GM11168 (cell line): ENCODE data around the gene APCDD1.
"Not testable (repeated sequence)": the region's sequence is repeated elsewhere in the genome, so short reads cannot be mapped to it uniquely, and the experiment has no call there.

Source experiments
- in situ Hi-C: fragments of 300-500 bp; cut with MboI; formaldehyde crosslinking; loops from one replicate; pipeline ENCODE4 v1.12.0; 2022; ENCODE audit warnings: low sequenced_read_pairs; ENCODE audit not compliant: unreplicated experiment

Gene APCDD1

GRCh38 chr18:10485475-10485874 lies 31.0 kb downstream of the APCDD1 start:
- in situ Hi-C loops = no loop called here

- in situ Hi-C loops = no loop called here
These were observed 31.9 kb downstream of the APCDD1 start for GRCh38 chr18:10486362-10486761.

- in situ Hi-C loops = no loop called here
These were observed 32.7 kb downstream of the APCDD1 start for GRCh38 chr18:10487154-10487553.

DNA sequence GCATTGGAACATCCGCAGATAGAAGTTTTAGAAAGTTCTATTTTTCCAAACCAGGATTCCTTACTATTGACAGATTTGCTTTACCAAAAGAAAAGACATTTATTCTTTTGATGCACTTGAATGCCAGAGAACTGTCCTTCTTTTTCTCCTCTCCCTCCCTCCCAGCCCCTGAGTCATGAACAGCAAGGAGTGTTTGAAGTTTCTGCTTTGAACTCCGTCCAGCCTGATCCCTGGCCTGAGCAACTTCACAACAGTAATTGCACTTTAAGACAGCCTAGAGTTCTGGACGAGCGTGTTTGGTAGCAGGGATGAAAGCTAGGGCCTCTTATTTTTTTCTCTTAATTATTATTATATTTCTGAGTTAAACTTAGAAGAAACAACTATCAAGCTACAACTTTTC lies 33.6 kb downstream of the APCDD1 start:
- in situ Hi-C loops = no loop called here

GRCh38 chr18:10490401-10491165 lies 36.1 kb downstream of the APCDD1 start:
- in situ Hi-C loops = no loop called here

DNA sequence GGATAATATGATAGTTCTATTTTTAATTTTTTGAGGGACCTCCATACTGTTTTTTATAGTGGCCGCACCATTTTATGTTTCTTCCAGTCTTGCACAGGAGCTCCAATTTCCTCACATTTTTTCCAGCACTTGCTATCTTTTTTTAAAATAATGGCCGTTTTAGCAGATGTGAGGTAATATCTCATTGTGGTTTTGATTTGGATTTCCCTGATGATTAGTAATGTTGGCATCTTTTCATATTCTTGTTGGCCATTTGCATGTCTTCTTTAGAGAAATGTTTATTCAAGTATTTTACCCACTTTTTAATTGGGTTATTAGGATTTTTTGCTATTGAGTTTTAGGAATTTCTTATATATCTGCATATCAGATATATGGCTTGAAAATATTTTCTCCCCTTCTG lies 41.5 kb downstream of the APCDD1 start:
- in situ Hi-C loops = no loop called here

GRCh38 chr18:10497206-10497749 lies 42.8 kb downstream of the APCDD1 start:
- in situ Hi-C loops = no loop called here

- in situ Hi-C loops = no loop called here
These were observed 44.8 kb downstream of the APCDD1 start for GRCh38 chr18:10499230-10499629.

GRCh38 chr18:10500038-10500437 lies 45.6 kb downstream of the APCDD1 start:
- in situ Hi-C loops = no loop called here

- in situ Hi-C loops = no loop called here
These were observed 50.3 kb downstream of the APCDD1 start for GRCh38 chr18:10504723-10505122.

- in situ Hi-C loops = not testable (repeated sequence)
These were observed 51.5 kb downstream of the APCDD1 start for GRCh38 chr18:10505892-10506291.

DNA sequence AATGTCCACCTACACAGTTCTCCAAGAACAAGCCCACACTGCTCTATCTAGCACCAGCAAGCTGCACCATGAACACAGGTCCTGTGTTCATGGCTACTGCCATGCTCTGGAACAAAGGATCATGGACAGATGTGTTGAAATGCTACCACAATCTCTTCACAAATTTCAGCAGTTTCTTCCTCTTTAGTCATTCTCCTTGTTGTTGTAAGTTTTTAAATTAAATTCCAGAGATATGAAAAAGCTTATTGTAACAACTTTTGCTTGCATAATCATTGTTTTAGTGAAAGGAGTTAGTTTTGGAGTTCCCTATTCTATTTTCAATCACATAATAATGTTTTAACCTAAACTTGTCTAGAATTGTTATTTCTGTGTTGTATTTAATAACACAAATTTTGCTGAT lies 54.2 kb downstream of the APCDD1 start:
- in situ Hi-C loops = no loop called here

DNA sequence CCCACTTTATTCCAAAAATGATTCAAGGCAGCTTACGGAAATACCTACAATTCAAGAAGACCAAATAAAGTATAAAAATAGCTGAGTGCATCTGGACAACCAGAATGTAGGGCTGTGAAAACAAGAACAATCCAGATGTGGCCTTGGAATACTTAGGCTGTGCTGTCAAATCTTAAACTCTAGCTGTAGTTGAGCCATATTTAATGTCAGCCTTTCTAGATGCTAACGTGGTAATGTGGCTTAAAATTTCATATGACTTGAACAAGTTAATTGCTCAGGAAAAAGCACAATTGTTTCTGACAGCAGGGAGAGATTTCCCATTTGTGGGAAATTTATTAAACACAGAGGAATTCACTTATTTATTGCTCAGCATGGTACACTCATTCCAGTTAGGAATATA lies 56.8 kb downstream of the APCDD1 start:
- in situ Hi-C loops = no loop called here

GRCh38 chr18:10514082-10514481 lies 59.6 kb downstream of the APCDD1 start:
- in situ Hi-C loops = no loop called here

DNA sequence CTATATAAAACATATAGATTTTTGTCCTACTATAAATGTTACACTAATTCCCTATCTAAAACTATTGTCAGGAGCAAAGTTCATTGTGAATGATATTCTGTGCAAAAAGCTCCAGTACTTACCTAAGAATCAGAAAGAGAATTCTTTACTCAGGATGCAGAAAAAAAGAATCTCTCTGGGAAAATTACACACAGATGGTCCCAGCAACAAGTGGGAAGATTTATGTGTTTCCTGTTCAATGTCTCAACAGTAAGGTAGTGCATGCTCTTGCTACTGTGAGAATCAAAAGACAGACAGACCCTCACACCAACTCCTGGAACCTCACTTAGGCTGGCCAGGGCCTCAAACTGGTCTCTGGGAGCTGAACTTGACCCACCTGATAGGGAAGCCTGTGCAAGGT lies 60.2 kb downstream of the APCDD1 start:
- in situ Hi-C loops = no loop called here

GRCh38 chr18:10515456-10515855 lies 61.0 kb downstream of the APCDD1 start:
- in situ Hi-C loops = no loop called here

DNA sequence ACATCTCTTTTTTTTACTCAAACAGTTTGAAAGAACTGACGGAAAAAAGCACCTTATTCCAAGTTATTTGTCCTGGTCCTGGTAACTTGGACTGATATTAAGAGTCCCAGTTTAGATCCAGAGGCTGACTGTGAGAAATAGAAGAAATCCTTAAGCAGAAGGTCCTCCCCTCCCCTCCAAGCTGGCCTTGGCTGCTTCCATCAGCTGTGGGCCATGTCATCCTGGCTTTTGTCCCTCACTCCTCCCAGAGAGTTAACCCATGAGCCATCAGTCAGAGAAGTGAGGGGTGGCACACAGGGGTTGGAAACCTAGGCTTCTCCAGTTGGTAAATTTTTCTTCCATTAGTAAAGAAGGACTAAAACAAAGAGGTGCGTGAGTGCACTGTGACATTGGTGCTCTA lies 61.6 kb downstream of the APCDD1 start:
- in situ Hi-C loops = no loop called here

- in situ Hi-C loops = no loop called here
These were observed 64.3 kb downstream of the APCDD1 start for GRCh38 chr18:10518595-10519255.

DNA sequence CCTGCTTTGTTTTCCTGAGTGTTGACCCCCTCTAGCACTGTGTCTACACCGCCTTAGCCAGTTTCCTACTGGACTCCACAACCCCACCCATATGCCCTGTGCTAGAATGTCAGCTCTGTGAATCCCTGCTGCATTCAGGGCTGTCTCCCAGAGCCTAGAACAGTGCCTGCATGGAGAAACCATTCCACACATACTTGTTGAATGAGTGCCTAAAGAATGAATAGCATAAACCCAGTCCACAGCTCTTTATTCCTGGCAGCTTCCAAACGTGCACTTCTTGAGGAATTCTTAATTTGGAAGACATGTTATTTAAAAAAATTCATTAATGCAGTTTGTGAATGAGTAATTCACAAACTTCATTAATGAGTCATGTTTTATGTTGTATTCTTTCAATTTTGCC lies 64.9 kb downstream of the APCDD1 start:
- in situ Hi-C loops = no loop called here

DNA sequence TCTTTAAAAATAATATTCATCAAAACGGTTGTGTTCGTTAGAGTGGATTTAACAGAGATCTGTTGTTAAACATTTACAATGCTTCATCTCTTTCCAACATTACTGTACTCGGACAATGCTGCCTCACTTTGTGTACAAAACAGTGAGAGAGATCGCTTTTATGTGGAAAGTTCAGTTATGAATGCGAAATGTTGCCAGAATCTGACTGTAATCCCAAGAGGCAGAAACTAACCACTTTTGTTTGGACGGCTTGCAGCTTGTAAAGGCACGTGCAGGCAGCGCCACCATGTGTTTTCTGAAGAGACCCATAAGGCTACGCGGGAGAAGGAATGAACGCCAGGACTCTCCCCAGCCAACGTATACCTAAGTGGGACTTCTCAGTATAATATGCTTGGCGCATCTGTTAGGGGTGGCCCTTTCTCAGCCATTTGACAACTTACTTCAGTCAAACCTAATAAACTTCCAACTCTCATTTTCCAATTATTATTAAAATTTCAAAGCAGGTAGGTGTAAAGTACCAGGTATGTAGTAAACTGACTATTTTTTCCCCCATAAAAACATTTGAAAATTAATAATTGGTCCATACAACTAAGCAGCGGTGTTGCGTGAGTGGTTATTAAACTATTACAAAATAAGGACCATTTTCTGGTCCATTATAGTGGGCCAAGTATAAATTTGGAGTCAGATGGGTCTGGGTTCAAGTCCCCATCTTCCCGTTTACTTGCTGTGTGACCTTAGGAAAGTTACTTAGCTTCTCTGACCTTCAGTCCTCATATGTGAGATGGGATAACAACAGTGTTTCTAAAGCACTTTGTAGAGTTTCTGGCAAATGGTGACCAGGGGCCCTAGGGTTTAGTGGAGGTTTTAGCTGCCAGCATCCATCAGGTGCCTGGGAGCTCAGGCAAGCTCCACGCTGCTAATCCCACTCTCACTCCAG lies 65.8 kb downstream of the APCDD1 start:
- in situ Hi-C loops = loop anchor here (5.0 kb wide), 1 partner anchor 548 kb away; no protein-coding TSS in a partner anchor
